ENCODE data around the gene MOCOS. TPM values are rescaled to one million over a fixed set of nuclear protein-coding genes. Genes with fewer than 3 reads are reported as not detected.

MOCOS gene
- total RNA-seq, 1 donor from 2014 or later = 2.0 TPM

GRCh38 chr18:36302676-36303075, 115.4 kb downstream of the MOCOS start:
- no peak for TF ChIP-seq CTCF (IDR thresholded peaks at IDR 0.05; ENCODE audit: unreplicated experiment)
- Mint-ChIP-seq H3K4me3 (ENCODE audit: low read depth) (no peak overlapping the region), H3K27me3 (peaks cover 52% of the 10 kb centered on the region), H3K9me3 (ENCODE audit: low read depth) (no peaks in the 10 kb centered on the region), H3K36me3 (ENCODE audit: insufficient read depth) (no peaks in the 10 kb centered on the region), H3K4me1 (ENCODE audit: low read depth) (no peaks in the 10 kb centered on the region), H3K27ac (no peak overlapping the region)
- no peak for DNase-seq (ENCODE audit: low spot score, unreplicated experiment)

- no peaks in the 10 kb centered on the region for H3K4me1 Mint-ChIP-seq (ENCODE audit: low read depth)
- H3K27me3 Mint-ChIP-seq = peaks cover 52% of the 10 kb centered on the region
- no peak overlapping the region for H3K27ac Mint-ChIP-seq
- no peak overlapping the region for H3K4me3 Mint-ChIP-seq (ENCODE audit: low read depth)
- H3K36me3 Mint-ChIP-seq (ENCODE audit: insufficient read depth) = no peaks in the 10 kb centered on the region
- no peak for TF ChIP-seq CTCF (IDR thresholded peaks at IDR 0.05; ENCODE audit: unreplicated experiment)
- no peak for DNase-seq (ENCODE audit: low spot score, unreplicated experiment)
- H3K9me3 Mint-ChIP-seq (ENCODE audit: low read depth) = no peaks in the 10 kb centered on the region
These were observed 116.0 kb downstream of the MOCOS start for GRCh38 chr18:36303211-36303844.

GRCh38 chr18:36304723-36305122, 117.4 kb downstream of the MOCOS start:
- no peak for TF ChIP-seq CTCF (IDR thresholded peaks at IDR 0.05; ENCODE audit: unreplicated experiment)
- no peaks in the 10 kb centered on the region for H3K36me3 Mint-ChIP-seq (ENCODE audit: insufficient read depth)
- H3K27me3 Mint-ChIP-seq = peaks cover 40% of the 10 kb centered on the region
- DNase-seq (ENCODE audit: low spot score, unreplicated experiment) = no peak
- H3K4me3 Mint-ChIP-seq (ENCODE audit: low read depth) = no peak overlapping the region
- H3K9me3 Mint-ChIP-seq (ENCODE audit: low read depth) = no peaks in the 10 kb centered on the region
- no peak overlapping the region for H3K27ac Mint-ChIP-seq
- no peaks in the 10 kb centered on the region for H3K4me1 Mint-ChIP-seq (ENCODE audit: low read depth)

- TF ChIP-seq CTCF (IDR thresholded peaks at IDR 0.05; ENCODE audit: unreplicated experiment) = no peak
- H3K36me3 Mint-ChIP-seq (ENCODE audit: insufficient read depth) = no peaks in the 10 kb centered on the region
- H3K4me3 Mint-ChIP-seq (ENCODE audit: low read depth) = no peak overlapping the region
- no peak for DNase-seq (ENCODE audit: low spot score, unreplicated experiment)
- peaks cover 35% of the 10 kb centered on the region for H3K27me3 Mint-ChIP-seq
- no peaks in the 10 kb centered on the region for H3K4me1 Mint-ChIP-seq (ENCODE audit: low read depth)
- H3K27ac Mint-ChIP-seq = no peak overlapping the region
- H3K9me3 Mint-ChIP-seq (ENCODE audit: low read depth) = no peaks in the 10 kb centered on the region
These were observed 118.1 kb downstream of the MOCOS start for GRCh38 chr18:36305375-36305774.

- Mint-ChIP-seq H3K9me3 (ENCODE audit: low read depth) (no peaks in the 10 kb centered on the region), H3K4me1 (ENCODE audit: low read depth) (no peaks in the 10 kb centered on the region), H3K36me3 (ENCODE audit: insufficient read depth) (no peaks in the 10 kb centered on the region), H3K27ac (no peak overlapping the region), H3K27me3 (peaks cover 22% of the 10 kb centered on the region), H3K4me3 (ENCODE audit: low read depth) (no peak overlapping the region)
- TF ChIP-seq CTCF (IDR thresholded peaks at IDR 0.05; ENCODE audit: unreplicated experiment) = no peak
- no peak for DNase-seq (ENCODE audit: low spot score, unreplicated experiment)
These were observed 120.2 kb downstream of the MOCOS start for GRCh38 chr18:36307513-36307912.
